Fibroblast of peridontal ligament (primary cell): ENCODE data around the gene PCDHGA1.

Source experiments
- DNase-seq: peaks from one replicate; pipeline ENCODE4 v3.0.0-alpha.2; 2010; ENCODE audit errors: extremely low read depth

The PCDHGA1 gene

GRCh38 chr5:141512911-141513626 lies 182.8 kb downstream of the PCDHGA1 start:
- DNase-seq = no peak

DNA sequence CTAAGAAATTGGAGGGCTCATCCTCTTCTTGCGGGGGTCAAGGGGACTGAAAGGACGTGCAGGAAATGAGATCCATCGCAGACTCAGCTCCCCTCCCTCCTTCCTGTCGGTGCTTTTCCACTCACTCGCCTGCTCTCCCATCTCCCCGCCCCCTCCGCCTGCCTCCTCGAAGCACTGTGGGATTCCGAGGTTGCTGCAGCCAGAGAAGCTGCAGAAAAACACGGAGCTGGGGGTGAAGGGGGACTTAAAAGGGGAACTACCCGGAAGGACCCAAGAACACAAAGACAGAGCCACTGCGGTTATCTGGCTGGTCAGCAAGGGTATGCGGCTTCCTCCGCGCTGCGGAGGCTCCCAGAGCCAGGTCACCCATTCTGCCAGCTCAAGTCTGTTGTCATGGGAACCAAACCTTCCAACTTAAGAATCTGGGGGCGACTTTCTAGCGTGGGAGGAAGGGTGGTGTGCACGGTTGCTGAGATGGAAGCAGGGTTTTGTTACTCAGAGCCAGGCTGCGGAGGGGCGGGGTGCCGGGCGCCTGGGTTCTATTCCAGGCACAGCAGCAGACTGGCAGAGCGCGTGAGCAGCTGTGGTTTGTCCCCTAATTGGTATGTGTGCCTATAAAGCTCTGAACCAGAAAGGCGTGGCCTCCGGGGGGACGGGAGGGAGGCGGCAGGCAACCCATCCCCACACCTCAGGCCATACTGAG lies 183.5 kb downstream of the PCDHGA1 start:
- DNase-seq = peak; percentile 87

GRCh38 chr5:141514330-141515133 lies 184.2 kb downstream of the PCDHGA1 start:
- peak; percentile 64 for DNase-seq

GRCh38 chr5:141515141-141515540 lies 184.8 kb downstream of the PCDHGA1 start:
- DNase-seq = no peak

- no peak for DNase-seq
Observed at GRCh38 chr5:141515946-141516671, 185.8 kb downstream of the PCDHGA1 start.

DNA sequence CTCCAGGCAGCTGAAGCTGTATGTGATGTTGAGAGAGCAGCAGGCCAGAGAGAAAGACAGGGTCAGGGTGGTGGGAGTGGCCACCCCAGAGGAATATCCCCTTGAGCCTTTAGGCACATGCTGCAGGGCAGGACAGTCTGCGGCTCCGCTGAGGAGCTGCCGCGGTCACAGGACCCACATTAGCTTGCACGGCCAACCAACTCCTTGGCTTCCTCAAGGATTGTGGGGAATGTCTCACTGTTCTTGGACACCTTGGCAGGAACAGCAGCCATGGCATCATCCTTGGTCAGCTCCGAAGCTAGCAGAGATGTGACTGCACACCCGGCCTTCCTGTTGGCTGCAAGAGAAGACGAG lies 186.3 kb downstream of the PCDHGA1 start:
- no peak for DNase-seq

DNA sequence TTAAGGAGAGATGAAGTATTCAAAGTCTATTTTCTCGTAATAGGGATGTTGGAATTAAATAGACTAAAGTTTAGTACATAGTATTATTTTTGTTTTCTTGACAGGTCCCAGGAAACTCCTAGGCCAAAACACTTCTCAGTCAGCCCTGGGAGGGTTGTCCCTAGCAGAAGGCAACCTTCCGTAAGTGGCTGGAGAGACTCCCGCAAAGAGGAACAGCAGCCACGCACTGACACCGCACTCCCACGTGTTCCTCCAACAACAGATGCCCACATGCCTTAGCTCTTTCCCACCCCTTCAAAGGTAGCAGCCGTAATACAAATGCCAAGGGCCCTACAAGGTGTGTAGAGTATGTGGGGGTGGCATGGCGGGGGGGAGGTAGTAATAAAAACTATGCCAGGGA lies 187.0 kb downstream of the PCDHGA1 start:
- DNase-seq = no peak

DNA sequence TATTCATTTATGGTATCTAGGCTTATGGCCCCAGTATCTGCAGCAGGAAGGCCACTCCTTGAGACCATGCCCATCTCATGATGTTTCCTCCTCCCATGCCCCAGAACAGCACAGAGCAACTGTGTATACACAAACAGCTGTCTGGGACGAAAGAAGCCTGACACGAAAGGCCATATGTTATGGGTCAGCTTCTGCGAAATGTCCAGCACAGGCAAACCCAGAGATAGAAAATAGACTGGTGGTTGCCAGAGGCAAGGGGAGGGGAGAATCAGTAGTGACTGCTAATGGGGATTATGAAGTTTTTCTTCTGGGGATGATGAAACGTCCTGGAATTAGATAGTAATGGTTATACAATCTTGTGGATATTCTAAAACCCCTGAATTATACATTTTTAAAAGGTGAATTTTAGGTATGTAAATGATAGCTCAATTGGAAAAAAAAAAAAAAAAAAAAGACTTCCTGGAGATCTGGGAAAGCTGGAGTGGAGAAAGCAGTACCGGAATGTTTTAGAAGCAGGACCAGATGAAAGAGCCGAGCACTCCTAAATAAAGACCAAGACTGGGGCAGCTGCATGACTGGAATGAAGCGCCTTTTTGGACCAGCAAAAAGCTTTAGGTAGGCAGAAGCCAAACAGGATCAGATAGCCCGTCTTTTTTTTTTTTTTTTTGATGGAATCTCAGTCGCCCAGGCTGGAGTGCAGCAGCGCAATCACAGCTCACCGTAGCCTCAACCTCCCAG lies 187.7 kb downstream of the PCDHGA1 start:
- peak; percentile 65 for DNase-seq

DNA sequence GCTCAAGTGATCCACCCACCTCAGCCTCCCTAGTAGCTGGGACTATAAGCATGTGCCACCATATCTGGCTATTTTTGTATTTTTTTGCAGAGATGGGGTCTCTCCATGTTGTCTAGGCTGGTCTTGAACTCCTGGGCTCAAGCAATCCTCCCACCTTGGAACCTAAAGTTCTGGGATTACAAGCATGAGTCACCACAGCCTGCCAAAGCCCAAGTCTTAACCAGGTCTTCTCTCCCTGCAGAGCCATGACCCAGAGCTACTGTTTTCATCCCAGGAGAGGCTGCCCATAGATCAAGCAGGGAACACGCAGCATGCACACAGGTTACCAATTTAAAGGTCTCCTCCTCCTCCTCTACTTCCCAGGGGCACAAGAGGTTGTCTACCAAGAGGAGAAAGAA lies 188.3 kb downstream of the PCDHGA1 start:
- no peak for DNase-seq

DNA sequence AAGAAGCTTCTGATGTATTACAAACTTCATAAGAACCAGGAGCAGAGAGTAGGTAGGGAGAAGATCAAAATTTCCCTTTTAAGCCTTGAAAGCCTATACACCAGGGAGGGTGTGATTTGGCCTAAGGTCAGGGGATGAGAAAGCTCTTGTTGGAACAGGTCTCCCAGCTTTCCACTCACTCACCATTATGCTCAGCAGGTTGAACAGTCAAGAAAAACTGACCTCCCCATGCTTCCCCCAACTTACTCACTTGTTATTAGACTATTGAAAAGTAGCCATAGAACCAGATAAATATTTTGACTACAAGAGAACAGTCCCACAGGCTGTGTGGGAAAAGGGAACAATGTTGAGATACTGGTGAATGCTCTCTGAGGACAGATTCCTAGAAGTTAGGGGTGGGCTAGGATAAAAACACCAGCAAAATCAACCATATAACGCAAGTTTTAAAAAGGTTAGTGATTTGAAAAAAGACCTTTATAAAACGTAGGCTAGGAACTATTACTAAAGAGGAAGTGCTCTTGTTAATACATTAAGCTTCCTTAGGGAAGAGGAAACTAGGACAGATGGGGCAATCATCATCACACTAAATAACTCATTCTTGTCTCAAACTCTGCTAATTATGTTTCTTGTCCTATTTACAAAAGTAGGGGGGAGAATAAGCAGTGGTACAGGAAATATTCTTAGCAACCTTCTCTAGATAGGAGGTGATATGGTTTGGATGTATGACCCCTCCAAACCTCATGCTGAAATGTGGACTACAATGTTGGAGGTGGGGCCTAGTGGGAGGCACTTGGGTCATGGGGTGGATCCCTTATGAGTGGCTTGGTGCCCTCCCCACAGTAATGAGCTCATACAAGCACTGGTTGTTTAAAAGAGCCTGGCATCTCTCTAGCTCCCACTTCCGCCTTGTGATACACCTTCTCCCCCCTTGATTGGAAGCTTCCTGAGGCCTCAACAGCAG lies 189.6 kb downstream of the PCDHGA1 start:
- no peak for DNase-seq

GRCh38 chr5:141521244-141521781 lies 191.0 kb downstream of the PCDHGA1 start:
- peak; percentile 100 for DNase-seq

DNA sequence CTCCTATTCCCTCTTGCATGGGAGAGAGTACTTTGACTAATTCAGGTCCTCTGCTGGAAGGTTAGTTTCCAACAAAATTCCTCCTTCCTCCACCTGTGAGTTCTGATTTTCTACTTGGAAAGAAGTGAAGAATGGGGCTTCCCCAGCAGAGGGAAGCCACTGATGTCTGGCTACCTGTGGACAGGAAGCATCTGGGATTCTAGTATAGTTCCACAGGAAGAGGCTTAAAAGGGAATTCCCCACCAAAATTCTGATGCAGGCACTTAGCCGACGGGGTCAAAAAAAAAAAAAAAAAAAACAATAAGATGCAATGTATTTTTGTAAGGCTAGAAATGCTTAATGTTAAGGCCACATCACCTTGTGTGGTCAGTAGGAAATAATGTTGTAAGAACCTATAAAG lies 192.0 kb downstream of the PCDHGA1 start:
- no peak for DNase-seq

DNA sequence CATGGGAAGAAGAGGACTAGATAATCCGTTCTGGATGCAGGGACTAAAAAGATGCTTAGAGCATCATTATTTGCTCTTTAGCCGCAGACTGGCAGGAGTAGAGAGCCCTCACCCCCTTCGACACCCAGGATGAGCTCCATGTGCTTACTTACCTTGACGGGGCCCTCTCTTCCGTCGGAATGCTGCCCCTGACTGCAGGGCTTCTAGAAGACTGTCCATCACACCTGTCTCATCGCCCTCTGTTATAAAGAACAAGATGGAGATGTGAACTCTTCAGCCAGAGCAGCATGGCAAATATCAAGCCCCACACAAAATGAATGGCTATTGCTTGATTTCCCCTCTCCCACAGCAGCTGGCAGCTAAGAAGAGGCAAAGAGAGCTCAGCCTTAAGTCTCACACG lies 193.7 kb downstream of the PCDHGA1 start:
- DNase-seq = no peak

GRCh38 chr5:141524604-141525597 lies 194.6 kb downstream of the PCDHGA1 start:
- peak; percentile 99 for DNase-seq

DNA sequence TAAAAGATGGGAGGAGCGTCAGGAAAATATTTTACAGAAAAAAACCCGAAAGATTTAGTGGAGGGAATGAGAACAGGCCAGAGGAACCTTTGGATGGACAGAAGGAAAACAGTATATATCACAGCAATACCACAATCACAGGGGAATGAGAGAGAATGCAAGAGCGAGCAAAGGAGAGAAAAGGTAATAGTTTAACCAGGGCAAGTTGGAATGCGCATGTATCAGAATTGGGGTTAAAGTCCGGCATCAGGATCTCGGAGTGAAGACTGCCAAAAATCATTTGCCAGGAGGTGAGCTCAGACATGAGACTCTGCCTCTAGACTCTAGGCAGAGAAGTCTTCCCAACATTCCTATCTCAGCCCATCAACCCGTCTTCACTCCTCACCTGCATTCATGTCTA lies 195.3 kb downstream of the PCDHGA1 start:
- no peak for DNase-seq

DNA sequence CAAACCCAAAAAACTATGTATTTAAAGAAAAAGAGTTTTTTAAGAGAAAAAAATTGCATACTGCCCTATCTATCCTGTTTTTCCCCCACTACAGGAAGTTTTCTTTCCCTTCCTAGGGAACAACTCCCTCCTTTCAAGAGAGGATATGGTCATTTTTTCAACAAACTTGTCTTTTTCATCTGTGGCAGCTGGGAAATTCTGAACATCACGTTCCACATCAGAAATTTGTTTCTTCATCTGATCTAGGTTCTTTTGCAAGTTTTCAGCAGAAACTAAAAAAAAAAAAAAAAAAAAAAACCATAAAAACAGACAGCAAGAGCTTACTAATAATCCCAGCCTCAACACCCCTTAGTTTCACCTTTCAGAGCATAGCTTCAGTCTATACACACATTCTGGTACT lies 197.1 kb downstream of the PCDHGA1 start:
- no peak for DNase-seq

- DNase-seq = no peak
Observed at GRCh38 chr5:141528291-141528984, 198.1 kb downstream of the PCDHGA1 start.

GRCh38 chr5:141529002-141529401 lies 198.7 kb downstream of the PCDHGA1 start:
- peak; percentile 76 for DNase-seq
